Lower leg skin (tissue), 3 donors: ENCODE measurements around the gene NMRK2.

ENCODE experiments used
- POLR2A ChIP-seq, 2 donors: fragments of 450-650 bp; IDR thresholded peaks; one replicate each; pipeline ENCODE4 v1.6.1; 2016 to 2017; ENCODE audit warnings: antibody characterized with exemption in 2 of 2, mild to moderate bottlenecking in 1 of 2, moderate library complexity in 1 of 2
- TF ChIP-seq, protein P1 (sequence below), 3 donors: fragments of 450-650 bp; IDR thresholded peaks; one replicate each; pipeline ENCODE4 v1.5.1; 2016; ENCODE audit warnings: antibody characterized with exemption in 3 of 3, mild to moderate bottlenecking in 3 of 3, moderate library complexity in 2 of 3

DNA sequence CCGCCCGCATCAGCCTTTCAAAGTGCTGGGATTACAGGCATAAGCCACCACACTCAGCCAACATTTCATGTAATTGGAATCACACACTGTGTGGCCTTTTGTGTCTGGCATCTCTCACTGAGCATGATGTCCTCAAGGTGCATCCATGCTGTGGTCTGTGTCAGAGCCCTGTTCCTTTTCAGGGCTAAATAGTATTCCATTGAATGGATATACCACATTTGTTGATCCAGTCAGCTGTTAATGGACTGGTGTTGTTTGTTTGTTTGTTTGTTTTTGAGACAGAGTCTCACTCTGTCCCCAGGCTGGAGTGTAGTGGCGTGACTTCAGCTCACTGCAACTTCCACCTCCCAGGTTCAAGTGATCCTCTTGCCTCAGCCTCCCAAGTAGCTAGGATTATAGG lies 34.4 kb upstream of the NMRK2 start:
- TF ChIP-seq, protein P1, sequence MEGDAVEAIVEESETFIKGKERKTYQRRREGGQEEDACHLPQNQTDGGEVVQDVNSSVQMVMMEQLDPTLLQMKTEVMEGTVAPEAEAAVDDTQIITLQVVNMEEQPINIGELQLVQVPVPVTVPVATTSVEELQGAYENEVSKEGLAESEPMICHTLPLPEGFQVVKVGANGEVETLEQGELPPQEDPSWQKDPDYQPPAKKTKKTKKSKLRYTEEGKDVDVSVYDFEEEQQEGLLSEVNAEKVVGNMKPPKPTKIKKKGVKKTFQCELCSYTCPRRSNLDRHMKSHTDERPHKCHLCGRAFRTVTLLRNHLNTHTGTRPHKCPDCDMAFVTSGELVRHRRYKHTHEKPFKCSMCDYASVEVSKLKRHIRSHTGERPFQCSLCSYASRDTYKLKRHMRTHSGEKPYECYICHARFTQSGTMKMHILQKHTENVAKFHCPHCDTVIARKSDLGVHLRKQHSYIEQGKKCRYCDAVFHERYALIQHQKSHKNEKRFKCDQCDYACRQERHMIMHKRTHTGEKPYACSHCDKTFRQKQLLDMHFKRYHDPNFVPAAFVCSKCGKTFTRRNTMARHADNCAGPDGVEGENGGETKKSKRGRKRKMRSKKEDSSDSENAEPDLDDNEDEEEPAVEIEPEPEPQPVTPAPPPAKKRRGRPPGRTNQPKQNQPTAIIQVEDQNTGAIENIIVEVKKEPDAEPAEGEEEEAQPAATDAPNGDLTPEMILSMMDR (IDR thresholded peaks at IDR 0.05), result no peak
- no peak for TF ChIP-seq POLR2A (IDR thresholded peaks at IDR 0.05)
